ENCODE measurements around the gene DBF4B.

The DBF4B gene

DNA sequence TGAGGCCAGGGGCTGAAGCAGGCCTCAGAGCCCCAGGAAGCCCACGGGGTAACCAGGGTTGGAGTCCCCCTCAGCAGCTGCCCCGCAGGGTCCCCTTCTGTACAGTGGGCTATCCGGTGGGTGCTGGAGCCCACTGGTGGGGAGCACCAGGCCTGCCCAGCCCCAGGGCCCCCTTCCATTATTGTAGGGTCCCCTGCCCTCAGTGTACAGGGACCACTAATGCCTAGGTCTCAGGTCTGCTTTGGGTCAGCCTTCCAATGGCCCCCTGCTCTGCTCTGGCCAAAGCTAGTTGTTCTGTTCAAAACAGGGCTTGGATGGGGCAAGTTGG, 51.4 kb downstream of the DBF4B start:
- DNase-seq (ENCODE audit: low read depth), result no peak

DNA sequence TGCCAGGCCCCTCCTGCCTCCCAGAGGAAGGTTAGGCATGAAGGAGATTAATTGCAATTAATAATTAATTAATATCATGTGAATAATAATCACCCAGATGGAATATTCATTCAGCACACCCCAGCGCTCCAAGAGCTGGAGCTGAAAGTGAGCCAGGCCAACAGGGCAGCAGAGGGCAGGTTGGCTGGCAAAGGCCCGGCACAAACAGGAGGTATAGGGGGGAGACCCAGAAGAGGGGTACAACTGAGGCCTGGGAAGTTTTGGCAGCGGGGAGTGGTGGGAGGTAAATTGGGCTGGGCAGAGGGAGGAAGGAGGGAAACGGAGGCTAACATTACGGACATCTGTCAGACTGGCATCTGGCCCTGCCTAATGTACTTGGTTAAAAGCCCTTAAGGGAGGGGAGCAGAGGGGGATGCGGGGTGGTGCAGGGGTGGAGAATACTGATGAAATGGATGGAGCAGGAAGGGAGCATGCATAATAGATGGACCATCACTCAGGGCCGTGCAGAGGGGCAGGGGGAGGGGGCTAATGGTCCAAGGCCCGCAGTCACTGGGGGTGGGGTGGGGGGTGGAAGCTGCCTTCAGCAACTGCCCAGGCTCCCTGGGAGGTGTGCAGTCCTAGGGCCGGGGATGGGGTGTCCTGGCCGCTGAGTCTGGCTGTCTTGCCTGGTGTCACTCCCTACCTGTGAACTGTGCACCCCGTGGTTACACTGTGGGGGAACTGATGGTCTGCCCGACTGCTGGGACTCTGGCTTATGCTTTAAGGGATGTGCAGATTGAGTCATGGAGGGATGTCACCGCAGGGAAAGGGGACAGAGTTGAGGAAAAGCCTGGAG, 52.2 kb downstream of the DBF4B start:
- no peak for DNase-seq (ENCODE audit: low read depth)

DNA sequence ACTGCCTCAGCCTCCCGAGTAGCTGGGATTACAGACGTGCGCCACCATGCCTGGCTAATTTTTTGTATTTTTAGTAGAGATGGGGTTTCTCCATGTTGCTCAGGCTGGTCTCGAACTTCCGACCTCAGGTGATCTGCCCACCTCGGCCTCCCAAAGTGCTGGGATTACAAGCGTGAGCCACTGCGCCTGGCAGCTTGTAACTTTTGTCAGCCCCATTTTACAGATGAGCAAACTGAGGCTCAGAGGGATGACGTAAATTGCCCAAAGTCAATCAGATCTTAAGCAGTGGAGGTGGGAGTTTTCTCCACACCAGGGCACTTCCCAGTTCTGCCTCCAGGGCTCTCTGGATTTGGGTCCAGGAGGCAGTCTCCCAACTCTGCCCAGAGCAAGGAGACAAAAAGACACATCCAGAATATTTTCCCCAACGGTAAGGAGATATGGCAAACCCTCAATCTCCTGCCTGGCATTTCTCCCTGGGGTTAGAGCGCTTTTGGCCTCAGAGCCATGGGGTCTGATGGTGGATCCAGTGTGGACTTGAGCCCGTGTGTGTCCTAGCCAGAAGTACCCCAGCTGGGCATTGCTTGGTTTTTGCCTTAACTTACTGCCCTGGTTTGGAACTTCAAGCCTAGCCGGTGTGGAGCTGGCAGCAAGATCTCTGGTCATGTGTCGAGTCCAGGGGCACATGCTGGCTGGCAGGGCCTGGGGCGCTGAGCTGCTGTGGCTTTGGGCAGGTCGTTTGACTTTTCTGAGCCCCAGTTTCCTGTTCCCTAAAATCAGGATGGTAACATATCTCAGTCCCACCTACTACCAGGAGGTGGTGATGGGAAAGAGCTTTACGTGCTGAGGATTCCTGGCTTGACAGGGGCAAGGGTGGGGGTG, 53.7 kb downstream of the DBF4B start:
- no peak for DNase-seq (ENCODE audit: low read depth)

DNA sequence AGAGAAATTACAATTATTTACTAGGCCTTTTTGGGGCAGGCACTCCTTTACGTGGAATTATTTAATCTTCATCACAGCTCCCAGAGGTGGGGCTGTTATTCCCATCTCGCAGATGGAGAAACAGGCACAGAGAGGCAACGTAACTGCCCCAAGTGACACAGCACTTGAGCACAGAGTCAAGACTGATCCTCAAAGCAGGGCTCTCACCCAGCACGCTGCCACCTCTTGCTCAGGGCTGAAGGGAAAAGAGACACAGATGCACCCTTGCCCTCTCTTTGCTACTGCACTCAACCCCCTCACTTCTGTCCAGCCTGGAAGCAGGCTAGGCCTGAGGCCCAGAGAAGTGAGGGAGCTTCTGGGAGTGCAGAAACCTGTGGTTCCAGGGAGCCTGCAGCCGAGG, 54.7 kb downstream of the DBF4B start:
- no peak for DNase-seq (ENCODE audit: low read depth)

GRCh38 chr17:44765965-44766364, 57.5 kb downstream of the DBF4B start:
- DNase-seq (ENCODE audit: low read depth), result no peak

GRCh38 chr17:44766409-44767038, 58.1 kb downstream of the DBF4B start:
- no peak for DNase-seq (ENCODE audit: low read depth)

- DNase-seq (ENCODE audit: low read depth), result no peak
Measured at GRCh38 chr17:44767493-44767892, 59.0 kb downstream of the DBF4B start.

GRCh38 chr17:44768505-44769142, 60.2 kb downstream of the DBF4B start:
- no peak for DNase-seq (ENCODE audit: low read depth)

GRCh38 chr17:44769230-44769629, 60.8 kb downstream of the DBF4B start:
- no peak for DNase-seq (ENCODE audit: low read depth)

DNA sequence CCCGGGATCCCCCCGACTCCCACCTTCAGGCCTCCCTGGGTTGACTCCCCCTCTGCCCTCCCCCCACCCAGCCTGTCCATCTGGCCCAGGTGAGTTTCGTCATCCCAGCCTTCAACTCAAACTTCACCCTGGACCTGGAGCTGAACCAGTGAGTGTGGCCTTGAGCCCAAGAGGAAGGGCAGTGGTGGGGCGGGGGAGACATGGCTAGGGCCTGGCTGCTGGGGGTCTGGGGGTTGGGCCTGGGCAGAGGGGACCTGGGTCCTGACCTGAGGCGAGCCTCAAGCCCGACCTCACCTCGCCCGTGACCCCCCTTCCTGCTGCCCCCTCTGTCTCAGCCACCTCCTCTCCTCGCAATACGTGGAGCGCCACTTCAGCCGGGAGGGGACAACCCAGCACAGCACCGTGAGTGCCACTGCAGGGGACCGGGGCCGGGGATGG, 61.2 kb downstream of the DBF4B start:
- no peak for DNase-seq (ENCODE audit: low read depth)

GRCh38 chr17:44770166-44770925, 61.9 kb downstream of the DBF4B start:
- no peak for DNase-seq (ENCODE audit: low read depth)

DNA sequence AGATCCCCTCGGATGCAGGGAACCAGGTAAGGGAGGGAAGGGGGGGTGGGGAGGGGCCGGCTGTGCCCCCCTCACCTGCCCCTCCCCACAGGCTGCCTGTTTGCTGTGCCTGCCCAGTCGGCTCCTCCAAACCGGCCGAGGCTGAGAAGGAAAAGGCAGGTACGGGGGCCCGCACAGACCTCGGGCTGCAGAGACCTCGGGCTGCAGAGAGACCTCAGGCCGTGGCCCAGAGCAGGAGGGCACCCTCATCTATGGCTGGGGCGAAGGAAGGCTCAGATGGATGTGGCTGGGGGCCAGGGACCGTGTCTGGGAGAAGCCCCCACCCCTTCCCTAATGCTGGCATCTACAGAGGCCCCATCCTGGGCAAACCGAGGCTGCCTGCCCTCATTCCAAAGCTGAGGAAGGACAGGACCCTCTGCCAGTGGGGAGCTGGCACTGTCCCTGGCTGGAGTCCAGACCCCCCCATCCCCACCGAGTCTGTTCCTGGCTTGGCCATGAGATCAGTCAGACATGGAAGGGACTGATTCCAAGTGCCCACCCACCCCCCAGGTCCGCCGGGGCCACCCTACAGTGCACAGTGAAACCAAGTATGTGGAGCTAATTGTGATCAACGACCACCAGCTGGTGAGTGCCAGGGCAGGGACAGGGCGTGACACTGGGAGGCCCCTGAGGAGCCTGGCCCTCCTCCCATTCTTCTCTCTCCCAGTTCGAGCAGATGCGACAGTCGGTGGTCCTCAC, 64.0 kb downstream of the DBF4B start:
- DNase-seq (ENCODE audit: low read depth), result no peak

GRCh38 chr17:44773140-44773539, 64.7 kb downstream of the DBF4B start:
- DNase-seq (ENCODE audit: low read depth), result no peak

- DNase-seq (ENCODE audit: low read depth), result peak; percentile 23
Measured at GRCh38 chr17:44774271-44775135, 66.0 kb downstream of the DBF4B start.

GRCh38 chr17:44775136-44775837, 66.8 kb downstream of the DBF4B start:
- peak; percentile 95 for DNase-seq (ENCODE audit: low read depth)

DNA sequence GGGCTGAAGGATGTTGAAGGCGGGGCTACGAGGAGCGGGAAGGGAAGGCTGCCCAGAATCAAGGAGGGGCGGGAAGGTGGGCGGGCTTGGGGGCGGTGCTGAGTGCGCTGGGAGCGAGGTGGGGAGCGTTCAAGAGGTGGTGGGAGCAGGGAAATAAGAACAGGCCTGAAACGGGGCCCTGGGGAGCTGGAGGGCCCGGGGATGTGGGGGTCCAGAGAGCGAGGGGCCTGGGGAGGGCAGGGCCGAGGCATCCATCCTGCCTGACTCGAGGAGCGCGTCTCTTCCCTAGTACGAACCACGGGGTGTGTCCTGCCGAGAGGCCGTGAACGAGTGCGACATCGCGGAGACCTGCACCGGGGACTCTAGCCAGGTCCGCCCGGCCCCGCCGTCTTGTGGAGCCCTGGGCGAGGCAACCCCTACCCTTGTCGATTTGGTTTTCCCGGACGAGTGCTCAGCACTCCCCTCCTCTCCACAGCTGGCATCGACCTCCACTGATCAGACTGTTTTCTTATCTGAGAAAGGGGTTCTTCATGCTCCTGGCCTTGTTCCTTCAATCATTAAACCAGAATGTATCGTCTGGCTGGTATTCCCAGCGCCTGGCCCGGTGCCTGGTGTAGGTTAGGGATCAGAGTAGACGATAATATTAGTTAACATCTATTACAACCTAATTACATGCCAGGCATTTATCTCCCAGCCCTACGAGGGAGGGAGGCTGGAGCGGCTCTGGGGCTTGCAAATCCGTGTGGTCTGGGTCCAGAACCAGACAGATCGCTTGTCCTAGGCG, 67.6 kb downstream of the DBF4B start:
- DNase-seq (ENCODE audit: low read depth), result no peak

GRCh38 chr17:44776628-44777393, 68.3 kb downstream of the DBF4B start:
- DNase-seq (ENCODE audit: low read depth), result no peak

Data from amniotic epithelial cell (primary cell).